ENCODE results near the gene PRM3.

Gene PRM3, protein sequence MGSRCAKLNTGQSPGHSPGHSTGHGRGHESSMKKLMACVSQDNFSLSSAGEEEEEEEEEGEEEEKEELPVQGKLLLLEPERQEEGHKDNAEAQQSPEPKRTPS

DNA sequence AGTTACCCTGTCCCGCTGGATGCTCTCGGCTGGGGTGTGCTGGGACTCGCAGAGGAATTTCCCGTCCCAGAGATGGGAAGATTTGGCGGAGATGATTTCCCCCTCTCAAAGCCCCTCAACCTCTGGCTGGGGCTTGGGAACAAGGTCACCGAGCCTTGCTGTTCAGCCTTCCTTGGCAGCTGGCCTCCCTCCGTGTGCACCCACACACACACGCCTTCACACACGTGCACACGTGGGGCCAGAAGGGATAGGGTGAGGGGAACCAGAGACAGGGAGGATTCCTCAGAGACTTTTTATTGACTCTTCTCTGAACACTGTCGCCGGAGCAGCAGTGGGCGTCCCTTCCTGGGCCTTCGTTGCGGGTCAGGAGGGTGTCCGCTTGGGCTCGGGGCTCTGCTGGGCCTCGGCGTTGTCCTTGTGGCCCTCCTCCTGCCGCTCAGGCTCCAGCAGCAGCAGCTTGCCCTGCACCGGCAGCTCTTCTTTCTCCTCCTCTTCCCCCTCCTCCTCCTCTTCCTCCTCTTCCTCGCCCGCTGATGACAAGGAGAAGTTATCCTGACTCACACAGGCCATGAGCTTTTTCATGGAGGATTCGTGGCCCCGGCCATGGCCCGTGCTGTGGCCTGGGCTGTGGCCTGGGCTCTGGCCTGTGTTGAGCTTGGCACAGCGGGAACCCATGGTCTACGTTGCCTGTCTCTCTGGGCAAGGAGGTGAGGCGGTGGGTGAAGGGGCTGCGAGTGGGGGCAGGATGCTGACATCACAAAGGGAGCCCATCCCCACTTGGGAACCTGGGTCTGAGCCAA lies at the start of gene PRM3:
TSS of gene PRM3 (minus strand) at position 709 of the 800 bp plus-strand sequence. CDS start at position 675, 34 bp downstream.
- FAIRE-seq = no peak

DNA sequence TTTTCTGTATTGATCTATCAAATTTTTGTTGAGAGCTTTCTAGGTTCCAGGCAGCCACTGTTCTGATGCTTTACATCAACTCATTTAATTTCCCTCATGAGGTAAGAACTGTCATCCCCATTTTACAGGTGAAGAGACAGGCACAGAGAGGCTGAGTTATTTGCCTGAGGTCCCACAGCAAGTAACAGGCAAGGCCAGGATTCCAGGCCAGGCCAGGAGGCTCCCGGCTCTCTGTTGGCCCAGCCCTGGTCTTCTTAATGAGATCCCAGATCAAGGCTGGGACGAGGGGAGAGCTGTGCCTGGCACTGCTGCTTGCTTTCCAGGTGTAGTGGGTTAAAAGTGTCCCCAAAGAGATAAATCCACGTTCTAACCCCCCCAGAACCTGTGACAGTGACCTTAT lies 49.4 kb upstream of the PRM3 start:
- FAIRE-seq = no peak

DNA sequence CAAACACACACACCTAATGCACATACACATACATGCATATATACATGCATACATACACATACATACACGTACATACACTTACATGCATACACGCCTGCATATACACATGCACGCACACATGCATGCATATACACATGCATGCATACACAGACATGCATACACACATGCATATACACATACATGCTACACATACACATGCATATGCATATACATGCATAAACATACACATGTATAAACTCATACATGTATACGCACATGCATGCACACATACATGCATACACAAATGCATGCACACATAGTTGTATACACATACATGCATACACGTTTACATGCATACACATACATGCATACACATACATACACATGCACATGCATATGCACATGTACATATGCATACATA lies 48.2 kb upstream of the PRM3 start:
- no peak for FAIRE-seq

DNA sequence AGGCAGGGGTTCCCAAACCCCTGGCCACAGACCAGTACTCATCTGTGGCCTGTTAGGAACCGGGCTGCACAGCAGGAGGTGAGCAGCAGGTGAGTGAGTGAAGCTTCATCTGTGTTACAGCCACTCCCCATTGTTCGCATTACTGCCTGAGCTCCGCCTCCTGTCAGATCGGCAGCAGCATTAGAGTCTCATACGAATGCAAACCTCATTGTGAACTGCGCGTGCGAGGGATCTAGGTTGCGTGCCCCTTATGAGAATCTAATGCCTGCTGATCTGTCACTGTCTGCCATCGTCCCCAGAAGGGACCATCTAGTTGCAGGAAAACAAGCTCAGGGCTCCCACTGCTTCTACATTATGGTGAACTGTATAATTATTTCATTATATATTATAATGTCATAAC lies 46.7 kb upstream of the PRM3 start:
- no peak for FAIRE-seq

DNA sequence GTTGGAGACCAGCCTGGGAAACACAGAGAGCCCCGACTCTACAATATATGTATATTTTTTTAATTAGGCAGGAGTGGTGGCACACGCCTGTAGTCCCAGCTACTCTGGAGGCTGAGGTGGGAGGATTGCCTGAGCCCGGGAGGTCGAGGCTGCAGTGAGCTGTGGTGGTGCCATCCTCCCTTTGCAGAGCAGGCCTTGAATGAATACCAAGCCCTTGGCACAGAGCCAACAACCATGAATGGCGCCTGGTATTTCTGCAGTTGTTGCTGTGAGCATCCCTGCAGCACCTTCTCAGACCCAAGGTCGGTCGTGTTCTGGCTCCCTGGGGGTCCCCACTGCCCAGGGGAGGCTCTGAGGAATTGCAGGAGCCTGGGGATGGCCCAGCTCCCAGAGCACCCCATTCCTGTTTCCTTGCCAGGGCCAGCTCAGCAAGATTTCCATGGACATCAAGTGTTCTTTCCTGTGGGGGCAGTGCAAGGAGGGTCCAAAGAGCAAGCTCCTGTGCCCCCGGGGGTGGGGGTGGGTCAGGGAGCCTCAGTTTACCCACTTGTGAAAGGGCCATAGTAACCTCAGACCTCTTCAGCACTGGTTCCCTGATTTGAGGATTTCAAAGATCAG lies 46.2 kb upstream of the PRM3 start:
- no peak for FAIRE-seq

DNA sequence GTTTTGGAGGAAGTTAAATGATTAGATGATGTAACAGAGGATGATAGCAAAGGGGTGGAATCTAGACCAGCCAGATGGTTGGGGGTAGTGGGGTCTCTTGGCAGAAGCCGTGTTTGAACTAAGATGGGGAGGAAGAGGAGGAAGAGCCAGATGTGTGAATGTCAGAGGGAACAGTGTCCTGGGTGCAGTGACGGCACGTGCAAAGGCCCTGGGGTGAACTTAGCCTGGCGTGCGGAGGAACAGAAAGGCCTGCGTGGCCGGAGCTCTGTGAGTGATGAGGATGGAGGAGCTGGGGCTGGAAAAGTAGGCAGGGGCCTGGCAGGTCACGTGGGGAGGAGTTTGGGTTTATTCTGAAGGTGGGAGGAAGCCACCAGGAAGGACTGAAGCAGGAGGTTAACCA lies 45.4 kb upstream of the PRM3 start:
- no peak for FAIRE-seq

DNA sequence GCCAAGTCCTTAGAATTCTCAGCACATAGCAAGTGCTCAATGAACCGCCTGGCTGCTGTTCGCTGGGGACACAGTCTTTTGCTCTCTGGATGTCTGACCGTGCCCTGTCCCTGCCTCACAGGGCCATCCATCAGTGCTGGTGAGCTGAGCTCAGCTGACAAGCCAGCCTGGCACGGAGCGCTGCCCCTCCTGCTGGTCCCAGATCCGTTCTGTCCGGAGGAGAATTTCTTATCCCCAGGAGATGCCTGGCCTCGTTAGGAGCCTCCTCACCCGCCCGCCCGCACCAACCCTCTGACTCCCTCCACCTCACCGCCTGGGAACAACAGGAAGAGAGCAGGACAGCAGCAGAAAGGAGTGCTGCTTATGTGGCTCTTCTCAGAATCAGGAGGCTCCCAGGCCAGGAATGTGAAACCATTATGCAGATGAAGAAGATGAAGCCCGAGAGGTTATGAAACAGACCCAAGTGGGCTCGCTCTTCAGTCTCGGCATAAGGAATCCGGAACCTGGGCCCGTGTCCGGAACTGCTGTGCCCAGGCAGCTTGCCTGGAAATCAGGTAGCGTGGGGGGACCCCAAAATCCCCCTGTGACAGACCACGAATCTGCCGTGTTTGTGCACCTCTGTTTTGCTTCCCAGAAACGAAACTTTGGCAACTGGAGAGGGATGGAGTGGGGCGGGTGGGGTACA lies 43.0 kb upstream of the PRM3 start:
- no peak for FAIRE-seq

DNA sequence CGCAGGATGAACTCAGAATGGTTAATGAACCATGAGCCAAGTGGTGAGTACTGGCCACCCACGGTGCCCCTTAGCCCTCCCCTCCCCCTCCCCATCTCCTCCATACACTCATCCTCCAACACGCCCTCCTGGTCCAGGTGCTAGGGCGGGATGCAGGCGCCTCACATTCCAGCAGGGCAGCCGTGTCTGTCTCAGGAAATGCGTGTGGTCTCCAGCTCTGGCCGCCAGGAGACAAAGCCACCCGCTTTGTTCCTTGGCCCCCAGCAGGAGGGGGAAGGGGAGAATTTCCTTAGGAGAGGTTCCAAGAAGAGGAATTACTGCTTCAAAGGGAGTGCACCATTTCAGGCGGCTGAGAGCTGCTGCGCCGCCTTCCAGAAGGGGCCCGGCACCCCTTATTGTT lies 42.1 kb upstream of the PRM3 start:
- no peak for FAIRE-seq

DNA sequence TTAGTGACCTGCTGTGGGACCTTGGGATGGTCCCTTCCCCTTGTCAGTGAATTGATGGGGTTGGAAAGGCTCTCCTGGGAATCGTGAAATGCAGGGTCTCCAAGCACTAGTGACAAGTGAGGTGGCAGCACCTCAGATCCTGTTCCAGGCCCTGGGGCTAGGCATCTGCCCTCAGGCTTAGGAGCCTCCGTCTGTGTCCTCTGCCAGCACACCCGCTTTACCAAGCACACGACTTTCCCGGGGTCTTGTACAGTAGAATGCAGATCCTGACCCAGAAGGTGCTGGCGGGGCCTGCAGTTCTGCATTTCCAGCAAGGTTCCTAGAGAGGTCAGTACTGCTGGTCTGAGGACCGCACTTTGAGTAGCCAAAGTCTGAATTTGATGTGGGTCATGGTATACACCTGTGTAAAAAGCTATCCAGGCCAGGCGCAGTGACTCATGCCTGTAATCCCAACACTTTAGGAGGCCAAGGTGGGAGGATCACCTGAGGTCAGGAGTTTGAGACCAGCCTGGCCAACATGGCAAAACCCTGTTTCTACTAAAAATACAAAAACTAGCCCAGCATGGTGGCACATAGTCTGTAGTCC lies 41.0 kb upstream of the PRM3 start:
- no peak for FAIRE-seq

DNA sequence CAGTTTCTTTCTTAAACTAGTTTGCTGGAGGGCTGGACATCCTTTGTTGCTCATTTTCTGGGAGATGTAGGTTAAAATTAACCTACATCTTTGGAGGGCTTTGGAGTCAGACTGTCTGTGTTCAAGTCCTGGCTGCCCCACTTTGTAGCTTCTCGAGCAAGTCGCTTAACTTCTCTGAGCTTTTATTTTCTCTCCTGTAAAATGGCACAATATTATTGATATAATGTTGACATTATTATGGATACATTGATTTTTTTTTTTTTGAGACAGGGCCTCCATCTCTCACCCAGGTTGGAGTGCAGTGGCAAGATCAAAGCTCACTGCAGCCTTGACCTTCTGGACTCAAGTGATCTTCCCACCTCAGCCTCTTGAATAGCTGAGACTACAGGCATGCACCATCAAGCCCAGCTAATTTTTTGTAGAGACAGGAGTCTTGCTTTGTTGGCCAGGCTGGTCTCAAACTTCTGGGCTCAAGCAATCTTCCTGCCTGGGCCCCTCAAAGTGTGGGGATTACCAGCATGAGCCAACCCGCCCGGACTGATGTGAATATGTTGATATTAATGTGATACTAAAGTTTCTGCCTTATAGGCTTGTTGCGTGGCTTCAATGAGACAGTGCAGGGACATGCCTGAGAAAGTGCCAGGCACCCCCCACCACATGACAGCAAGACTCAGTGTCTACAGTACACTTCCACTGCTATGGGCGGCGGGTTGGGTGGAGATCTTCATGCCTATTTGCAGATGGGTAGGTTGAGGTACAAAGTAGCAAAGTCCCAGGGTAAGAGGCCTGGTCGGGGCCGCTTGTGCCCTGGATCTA lies 40.3 kb upstream of the PRM3 start:
- FAIRE-seq = no peak

DNA sequence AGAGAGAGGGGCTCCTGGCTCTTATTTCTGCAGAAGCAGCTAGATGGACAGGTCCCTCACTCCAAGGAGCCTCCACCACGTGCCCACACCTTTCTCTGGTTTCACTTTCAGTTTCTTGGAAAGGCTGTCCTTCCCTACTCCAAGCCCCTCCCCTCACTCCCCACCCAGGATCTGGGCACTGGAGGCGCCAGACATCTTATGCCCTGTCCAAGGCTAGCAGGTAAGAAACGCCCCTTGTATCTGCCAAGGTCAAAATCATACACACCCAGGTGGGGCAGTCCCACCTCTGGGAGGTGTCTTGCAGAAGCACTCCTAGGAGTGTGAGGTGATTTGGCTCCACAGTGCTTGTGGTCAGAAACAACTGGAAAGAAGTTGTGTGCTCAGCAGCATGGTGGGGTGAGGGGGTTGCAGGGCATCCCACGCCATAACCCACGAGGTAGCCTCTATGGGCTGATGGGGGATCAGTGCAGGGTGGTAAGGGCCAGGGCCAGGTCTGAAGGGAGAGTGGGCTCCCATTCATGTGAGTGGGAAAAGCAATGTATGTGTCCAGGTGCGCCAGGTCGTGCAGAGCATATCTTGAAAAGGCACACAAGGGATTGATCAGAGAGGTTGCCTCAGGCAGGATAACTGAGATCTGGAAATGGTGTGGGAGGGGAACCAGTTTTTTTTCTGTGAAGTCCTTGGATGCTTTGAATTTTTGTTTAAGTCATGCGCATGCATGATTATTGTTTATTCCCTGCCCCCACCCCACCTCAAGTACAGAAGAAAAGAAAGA lies 39.5 kb upstream of the PRM3 start:
- no peak for FAIRE-seq

DNA sequence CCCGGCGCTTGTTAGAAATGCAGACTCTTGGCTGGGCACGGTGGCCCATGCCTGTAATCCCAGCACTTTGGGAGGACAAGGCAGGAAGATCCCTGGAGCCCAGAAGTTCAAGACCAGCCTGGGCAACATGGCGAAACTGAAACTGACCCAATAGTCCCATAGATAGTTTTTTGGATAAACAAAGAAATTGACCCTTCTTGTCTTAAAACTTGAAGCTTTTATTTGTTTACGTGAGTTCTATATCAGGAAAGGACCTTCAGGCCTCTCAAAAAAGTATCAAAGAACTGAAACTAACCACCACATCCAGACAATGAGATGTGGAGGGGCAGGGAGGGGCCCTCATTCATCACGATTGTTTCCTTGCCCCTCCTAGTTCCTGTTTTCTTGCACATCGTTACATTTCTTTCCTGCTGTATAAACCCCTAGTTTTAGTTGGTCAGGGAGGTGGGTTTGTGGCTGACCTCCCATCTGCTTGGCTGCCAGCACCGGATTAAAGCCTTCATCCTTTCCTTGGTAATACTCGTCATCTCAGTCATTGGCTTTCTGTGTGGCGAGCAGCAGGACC lies 37.6 kb upstream of the PRM3 start:
- no peak for FAIRE-seq

DNA sequence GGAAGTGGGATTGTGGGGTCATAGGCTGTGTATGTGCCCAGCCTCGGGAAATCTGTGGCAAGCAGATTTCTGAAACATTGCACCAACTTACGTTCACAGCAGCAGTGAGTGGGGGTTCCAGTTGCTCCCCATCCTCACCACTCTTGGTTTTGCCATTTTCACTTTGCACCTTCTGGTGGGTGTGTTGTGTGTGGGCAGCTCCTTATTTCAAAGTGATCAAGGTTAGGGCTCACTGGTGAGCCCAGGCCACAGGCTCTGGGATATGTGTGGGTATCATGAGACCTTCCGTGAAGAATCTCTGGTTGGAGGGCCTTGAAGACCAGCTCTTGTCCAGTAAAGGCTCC lies 37.2 kb upstream of the PRM3 start:
- no peak for FAIRE-seq

DNA sequence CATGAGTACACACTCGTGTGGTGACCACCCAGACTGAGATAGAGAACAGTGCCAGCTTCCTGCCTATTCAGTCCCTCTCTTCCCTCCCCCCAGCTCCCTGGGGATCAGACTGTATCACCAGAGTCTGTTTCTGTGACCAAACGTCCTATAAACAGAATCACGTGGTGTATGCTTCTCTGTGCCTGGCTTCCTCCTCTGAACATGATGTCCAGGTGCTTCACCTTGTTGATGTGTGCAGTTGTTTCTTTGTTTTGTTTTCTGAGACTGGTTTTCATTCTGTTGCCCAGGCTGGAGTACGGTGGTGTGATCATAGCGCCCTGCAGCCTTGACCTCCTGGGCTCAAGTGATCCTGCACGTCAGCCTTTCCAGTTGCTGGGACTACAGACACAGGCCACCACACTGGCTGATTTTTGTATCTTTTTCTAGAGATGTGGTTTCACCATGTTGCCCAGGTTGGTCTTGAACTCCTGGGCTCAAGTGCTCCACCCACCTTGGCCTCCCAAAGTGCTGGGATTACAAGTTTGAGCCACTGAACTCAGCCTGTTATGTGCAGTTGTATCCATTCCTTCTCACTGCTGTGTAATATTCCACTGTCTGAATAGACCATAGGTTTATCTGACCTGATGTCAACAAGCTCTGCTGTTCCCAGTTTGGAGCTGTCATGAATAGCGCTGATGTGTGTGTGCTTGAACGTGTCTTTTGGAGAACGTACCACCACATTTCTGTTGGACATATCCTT lies 36.6 kb upstream of the PRM3 start:
- FAIRE-seq = no peak

DNA sequence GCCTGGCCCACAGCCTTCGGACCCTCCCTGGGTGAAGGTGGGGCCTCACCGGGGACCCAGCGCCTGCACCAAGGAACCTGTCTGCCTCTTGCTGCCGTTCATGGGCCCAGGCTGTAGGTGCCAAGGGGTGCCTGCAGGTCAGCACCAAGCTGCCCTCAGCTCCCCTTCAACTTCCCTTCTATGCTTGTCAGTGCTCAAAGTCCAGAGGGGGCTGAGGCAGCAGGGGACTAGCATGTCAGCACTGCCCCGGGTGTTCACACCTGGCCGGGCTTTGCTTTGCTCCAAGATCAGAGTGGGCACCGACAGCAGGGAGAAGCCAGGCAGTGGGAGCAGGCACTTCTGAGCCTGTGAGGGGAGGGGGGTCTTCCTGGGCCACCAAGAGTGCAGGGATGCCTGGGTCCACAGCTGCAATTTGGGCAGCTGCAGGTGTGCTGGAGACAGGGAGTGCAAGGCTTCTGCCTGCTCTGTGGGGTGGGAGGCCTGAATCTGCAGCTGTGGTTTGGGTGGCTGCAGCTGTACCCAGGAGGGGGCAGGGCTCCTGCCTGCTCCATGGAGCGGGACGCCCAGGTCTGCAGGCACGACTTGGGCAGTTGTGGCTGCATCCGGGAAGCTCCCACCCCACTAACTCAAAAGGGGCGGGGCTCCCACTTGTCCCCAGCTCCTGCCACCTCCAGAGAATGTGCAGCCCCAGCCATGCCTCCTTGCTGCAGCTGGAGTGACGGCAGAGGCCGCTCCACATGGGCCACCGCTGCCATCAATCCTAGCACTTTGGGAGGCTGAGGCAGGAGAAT lies 35.3 kb upstream of the PRM3 start:
- FAIRE-seq = no peak

DNA sequence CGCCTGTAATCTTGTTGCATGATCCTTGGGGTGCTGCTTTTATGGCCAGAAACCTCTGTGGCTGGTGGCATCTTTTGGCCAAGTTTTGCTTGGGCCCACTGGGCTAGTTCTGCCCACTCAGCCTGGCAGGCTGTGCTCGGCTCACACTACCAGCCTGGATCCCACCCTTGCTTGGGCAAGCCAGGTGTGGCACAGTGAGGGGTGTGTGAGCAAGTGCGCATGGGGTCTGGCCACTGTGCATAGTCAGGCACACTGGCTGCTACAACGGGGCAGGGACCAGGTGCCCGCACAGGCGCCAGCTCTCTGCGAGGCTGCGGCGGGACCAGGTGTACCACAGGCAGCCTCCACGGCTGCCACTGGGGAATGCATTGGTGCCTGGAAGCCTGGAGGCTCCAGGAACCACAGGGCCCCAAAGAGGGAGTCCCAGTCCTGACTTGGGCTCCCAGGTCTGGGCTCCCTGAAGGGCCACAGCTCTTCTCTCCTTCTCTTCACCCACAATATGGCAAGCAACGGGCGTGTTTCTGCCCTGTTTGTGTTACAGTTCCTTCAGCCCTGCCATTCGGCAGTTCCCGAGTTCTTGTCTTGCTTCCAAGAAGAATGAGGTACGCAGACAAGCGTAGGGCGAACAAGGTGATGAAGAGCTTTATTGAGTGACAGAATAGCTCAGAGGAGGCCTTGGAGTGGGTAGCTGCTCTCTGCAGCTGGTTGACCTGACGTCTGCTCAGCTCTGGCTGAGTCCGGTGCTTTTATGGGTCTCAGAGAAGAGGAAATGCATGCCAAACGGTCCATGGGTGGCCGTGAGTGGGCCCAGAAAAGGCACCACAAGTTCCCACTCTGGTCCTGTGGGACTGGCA lies 34.4 kb upstream of the PRM3 start:
- no peak for FAIRE-seq

DNA sequence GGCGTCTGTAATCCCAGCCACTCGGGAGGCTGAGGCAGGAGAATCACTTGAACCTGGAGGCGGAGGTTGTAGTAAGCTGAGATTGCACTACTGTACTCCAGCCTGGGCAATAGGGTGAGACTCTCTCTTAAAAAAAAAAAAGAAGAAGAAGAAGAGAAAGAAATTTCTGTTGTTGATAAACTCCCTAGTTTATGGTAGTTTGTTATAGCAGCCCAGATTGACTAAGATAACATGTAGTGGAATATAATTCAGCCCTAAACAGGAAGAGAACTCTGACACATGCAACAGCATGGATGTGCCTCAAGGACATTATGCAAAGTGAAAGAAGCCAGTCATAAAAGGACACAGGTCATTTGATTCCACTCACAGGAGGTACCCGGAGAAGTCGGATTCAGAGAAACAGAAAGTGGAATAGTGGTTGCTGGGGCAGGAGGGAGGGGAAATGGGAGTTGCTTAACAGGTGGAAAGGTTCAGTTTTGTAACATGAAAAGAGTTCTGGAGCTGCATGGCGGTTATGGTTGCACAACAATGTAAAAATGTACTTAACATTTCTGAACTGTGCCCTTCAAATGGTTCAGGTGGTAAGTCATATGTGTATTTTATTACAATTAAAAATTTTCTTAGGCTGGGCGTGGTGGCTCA lies 33.7 kb upstream of the PRM3 start:
- FAIRE-seq = no peak

DNA sequence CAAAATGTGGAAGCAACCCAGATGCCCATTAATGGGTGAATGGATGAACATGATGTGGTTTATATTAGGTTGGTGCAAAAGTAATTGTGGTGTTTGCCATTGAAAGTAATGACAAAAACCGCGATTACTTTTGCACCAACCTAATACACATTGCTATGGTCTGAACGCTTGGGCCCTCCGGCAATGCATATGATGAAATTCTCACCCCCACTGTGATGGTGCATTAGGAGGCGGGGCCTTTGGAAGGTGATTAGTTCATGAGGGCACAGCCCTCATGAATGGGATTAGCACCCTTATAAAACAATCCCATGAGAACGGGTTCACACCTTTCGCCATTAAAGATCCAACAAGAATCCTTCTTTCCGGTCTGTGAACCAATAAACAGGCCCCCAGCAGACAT lies 33.0 kb upstream of the PRM3 start:
- no peak for FAIRE-seq
